SU-DHL-6 (cell line): ENCODE results near the gene ME1.

Experiments
- CTCF ChIP-seq: fragments of 200-600 bp; sonication (generic); IDR thresholded peaks from one replicate; pipeline ENCODE4 v1.5.1; 2017; ENCODE audit warnings: antibody characterized with exemption, mild to moderate bottlenecking, low read length, moderate library complexity; ENCODE audit not compliant: insufficient read depth, poor library complexity, severe bottlenecking
- EZH2phosphoT487 ChIP-seq: fragments of 200-600 bp; sonication (generic), shearing (Covaris generic); conservative IDR thresholded peaks from 2 replicates; pipeline ENCODE4 v1.6.1; 2018; ENCODE audit warnings: mild to moderate bottlenecking, antibody characterized with exemption, low read length, moderate library complexity, mixed read lengths

- TF ChIP-seq CTCF (no peak), EZH2phosphoT487 (no peak)
Observed at GRCh38 chr6:83252719-83253118, 178.1 kb downstream of the ME1 start.
